NCI-H460 (cell line): Measurements from ENCODE around the gene GSG1. TPM values are rescaled to one million over a fixed set of nuclear protein-coding genes. Genes with fewer than 3 reads are reported as not detected.

Experiments
- total RNA-seq: library from RNA; depleted of rRNA; stranded (reverse); fragments of >200 nt; shearing (Covaris generic); gene quantifications from 2 replicates; pipeline ENCODE4 v1.2.3, GENCODE V29; 2014; rRNA removed

GSG1 gene
- total RNA-seq, 1 experiment from 2014 or later, result not detected

Other genes with a start within 250 kb of the GSG1 start
- gene GPRC5A, start 212.1 kb downstream of the GSG1 start, total RNA-seq, result 94.6 and 96.3 TPM in 2 replicates
- gene GPRC5D, start 151.5 kb downstream of the GSG1 start, total RNA-seq, result not detected in 2 replicates
- 8.6 and 11.5 TPM in 2 replicates for gene HEBP1, start 103.4 kb downstream of the GSG1 start, total RNA-seq
- gene FAM234B, start 59.3 kb downstream of the GSG1 start, total RNA-seq, result 7.4 and 7.8 TPM in 2 replicates
- 9.6 and 11.1 TPM in 2 replicates for gene EMP1, start 93.1 kb upstream of the GSG1 start, total RNA-seq